HG03139 (cell line): ENCODE results near the gene CRISP2.
"Not testable (repeated sequence)": the region's sequence is repeated elsewhere in the genome, so short reads cannot be mapped to it uniquely, and the experiment has no call there.

ENCODE experiments used
- ATAC-seq: cut with Tn5 transposase; IDR thresholded peaks from one replicate; pipeline ENCODE4 v1.9.1; 2021; ENCODE audit not compliant: unreplicated experiment

CRISP2 gene, protein sequence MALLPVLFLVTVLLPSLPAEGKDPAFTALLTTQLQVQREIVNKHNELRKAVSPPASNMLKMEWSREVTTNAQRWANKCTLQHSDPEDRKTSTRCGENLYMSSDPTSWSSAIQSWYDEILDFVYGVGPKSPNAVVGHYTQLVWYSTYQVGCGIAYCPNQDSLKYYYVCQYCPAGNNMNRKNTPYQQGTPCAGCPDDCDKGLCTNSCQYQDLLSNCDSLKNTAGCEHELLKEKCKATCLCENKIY

GRCh38 chr6:49713346-49713745 lies at the start of gene CRISP2:
TSS of gene CRISP2 (minus strand) at chr6:49713543. CDS start at chr6:49709196, 4,347 bp downstream.
- no peak for ATAC-seq

DNA sequence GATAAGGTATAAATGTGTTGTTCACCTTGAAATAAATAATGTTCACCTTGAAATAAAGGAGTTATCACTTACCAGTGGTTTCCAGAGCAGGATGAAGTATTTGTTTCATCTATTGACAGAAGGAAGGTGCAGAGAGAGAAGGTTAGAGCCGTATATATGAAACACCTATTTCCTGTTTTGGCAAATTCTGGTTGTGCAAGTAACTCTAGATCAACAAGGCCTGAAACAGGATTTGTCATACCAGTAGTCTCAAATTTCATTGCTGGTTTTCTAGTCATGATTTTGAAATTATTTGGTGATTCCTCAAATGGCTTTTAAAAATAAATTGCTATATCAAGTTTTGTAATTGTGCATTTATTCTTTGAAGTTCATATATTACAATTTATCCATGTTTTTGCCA lies 30.9 kb upstream of the CRISP2 start, which contains the start of gene CRISP3:
Gene CRISP3 (minus strand): TSS at position 130 of the 400 bp plus-strand sequence. CDS start 21 bp downstream, at position 109.
- no peak for ATAC-seq

DNA sequence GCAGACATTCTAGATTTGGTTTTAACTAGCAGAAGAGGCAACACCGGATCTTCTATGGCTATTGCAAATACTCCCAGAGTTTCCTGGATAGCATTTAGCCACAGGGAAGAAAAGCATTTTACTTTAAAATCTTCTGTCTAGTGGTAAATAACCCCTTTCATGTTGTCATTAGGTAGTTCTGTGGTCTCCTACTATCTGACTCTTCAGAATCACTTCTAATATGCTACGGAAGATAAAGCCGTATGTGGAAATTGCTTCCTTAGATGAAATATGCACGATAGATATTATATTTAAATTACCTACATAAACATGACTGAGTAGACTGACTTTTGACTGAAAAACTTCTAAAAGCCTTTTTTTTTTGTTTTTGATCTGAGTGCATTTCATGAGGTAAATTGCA lies 30.1 kb upstream of the CRISP2 start:
- ATAC-seq, result no peak

DNA sequence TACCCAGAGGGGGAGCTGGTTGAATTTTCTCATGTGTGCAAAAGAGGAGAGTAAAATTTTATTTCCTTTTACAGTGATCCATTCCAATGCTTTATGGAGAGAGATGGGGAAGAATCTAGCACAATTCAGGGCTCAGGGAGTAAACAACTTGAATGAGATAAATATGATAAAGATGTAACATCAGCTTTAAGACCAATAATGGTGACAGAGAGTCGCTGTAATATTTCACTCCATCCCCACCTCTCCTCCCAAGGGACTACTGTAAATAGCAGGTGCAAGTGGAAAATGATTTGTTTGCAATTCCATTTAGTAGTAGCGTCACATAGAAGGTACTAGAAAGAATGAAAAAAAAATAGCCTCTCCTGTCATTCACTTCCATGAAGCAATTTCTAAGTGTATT lies 26.1 kb upstream of the CRISP2 start:
- no peak for ATAC-seq

DNA sequence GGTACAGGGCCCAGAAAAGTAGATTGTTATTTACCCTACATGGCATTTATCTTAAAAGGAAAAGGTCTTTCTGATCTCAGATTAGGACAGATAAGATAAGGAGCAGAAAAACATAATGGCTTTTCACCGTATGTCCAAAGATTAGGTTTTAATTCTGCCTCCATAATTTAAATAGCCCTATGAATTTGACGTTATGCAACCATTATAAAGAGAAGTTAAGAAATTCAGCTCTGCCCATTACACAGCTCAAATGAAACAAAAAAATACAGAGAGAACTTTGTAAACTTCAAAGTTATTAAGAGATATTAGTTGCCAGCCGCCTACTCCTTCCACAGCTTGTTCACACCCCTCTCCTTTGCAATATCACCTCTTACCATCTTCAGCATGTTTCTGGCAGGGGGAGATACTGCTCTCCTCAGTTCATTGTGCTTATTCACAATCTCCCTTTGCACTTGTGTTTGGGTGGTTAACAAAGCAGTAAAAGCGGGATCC lies 22.7 kb upstream of the CRISP2 start:
- ATAC-seq, result no peak

DNA sequence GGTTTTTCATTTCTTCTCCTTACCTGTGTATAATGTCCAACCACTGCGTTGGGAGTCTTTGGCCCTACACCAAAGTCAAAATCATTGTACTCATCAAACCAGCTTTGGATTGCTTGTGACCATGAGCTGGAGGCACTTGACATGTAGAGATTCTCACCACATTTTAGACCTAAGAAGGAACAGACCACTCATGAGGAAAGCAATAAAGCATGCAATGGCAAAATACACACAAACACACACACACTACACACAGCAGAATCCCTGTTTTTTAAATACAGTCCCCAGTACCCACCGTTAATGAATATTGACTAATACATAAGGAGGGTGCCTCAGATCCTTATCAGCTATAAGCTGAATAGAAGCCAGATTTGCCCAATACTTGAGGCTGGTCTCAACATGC lies 20.3 kb upstream of the CRISP2 start:
- no peak for ATAC-seq

DNA sequence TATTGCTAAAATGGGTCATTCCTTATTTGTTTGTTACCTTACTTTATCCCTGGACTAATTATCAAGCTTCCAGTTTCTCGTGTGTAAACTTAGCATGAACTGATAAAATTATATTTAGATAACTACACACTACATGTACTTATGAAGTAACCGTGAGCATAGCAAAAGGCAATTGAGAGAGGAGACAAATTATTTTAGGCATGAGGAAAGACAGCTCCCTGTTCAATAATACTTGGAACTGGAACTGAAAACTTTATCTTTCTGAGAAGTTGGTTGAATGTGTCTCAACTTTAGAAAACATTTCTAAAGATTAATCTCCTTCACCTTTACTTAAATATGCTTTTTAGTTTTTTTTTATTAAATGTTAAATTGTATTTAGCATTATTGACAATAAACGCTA lies 19.4 kb upstream of the CRISP2 start:
- ATAC-seq, result no peak

- no peak for ATAC-seq
These were observed 16.9 kb upstream of the CRISP2 start for GRCh38 chr6:49730251-49730650.

DNA sequence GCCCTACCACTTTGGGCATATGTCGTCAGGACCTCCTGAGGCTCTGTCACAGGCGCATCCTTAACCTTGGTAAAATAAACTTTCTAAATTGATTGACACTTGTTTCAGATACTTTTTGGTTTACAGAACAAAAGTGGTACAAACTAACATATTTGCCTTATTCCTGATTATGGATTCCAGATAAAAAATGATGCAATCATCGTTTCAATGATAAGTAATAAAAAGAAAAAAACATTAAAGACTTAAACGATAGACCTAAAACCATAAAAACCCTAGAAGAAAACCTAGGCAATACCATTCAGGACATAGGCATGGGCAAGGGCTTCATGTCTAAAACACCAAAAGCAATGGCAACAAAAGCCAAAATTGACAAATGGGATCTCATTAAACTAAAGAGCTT lies 10.6 kb upstream of the CRISP2 start:
- ATAC-seq, result not testable (repeated sequence)

DNA sequence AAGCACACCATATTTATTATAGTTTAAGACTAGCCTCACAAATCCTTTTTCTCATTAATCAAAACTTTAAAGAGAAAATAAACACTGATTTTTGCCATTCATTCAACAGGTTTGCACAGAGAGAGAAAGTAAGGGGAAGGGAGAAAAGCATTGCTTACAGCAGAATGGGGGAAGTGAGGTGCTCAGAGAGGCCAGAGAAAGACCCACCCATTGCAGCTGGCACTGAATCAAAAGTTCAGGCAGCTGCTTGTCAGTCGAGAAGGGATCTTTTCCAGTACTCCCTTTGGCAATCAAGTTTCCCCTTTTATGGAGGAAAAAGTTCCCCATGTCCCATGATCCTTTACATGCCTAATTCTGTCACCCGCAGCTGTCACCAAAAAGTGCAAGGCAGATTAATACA lies 8.0 kb upstream of the CRISP2 start:
- no peak for ATAC-seq

- ATAC-seq, result no peak
These were observed 7.0 kb upstream of the CRISP2 start for GRCh38 chr6:49720372-49720771.

GRCh38 chr6:49698478-49698877 lies 14.9 kb downstream of the CRISP2 start:
- ATAC-seq, result no peak

- ATAC-seq, result no peak
These were observed 19.8 kb downstream of the CRISP2 start for GRCh38 chr6:49693512-49693911.

DNA sequence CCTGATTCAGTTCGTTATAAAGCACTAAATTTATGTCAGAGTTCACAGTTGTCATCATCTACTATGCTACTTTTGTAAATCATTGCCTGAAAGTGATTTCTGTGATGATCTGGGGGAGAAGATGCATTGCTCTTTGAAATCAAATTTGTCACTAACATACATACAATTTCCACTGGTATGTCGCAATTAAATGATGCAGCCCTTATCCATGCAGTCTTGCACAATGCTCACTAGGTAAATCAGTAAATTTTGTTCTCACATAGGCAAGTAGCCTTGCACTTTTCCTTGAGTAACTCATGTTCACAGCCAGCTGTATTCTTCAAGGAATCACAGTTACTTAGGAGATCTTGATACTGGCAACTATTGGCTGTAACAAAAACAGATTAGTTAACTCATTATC lies 20.8 kb downstream of the CRISP2 start:
- ATAC-seq, result no peak

- ATAC-seq, result no peak
These were observed 36.6 kb downstream of the CRISP2 start for GRCh38 chr6:49676671-49677281.

DNA sequence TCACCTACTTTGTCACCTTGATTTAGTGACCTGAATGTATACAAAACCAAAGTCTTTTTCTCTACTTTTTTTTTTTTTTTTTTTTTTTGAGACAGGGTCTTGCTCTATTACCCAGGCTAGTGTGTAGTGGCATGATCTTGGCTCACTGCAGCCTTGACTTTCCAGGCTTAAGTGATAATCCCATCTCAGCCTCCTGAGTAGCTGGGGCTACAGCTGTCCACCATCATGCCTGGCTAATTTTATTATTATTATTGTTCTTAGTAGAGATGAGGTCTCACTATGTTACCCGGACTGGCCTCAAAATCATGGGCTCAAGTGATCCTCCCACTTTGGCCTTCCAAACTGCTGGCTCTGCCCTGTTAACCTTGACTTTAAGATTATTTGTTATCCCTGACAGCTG lies 37.5 kb downstream of the CRISP2 start:
- no peak for ATAC-seq

- no peak for ATAC-seq
These were observed 45.2 kb downstream of the CRISP2 start for GRCh38 chr6:49668083-49668511.

DNA sequence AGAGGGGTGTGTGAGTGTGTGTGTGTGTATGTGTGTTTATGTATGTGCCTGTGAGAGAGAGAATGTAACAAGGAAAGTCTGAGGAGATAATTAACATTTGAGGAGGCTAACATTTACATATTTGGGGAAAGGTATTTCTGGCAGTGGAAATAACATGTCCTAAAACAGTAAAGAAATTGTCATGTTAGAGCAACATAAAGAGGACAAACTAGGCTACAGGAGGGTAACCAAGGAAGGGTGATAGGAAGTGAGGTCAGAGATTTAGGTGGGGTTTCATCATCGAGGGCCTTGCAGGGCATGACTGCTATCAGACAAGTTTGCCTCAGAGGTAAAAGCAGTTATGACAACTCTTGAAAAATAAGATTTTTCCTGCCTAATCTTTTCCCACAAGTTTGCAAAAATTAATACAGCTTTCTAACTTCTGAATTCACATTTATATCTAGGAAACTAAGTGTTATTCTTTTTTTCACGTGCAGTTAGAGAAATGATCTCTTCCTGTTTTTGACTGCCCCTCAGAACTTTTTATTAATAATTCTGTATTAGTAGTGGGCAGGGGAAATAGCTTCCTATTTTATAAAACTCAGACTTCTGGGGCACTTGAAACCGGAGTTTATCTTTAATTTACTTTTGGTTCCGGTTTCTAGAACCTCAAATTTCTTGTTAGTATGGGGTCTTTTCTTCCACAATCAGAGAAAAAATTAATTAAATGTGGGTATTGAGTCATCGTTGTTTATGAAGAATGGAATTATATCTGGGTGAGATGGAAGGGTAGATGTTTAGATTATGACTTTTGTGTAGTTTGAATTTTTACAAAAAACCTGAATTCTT lies 46.2 kb downstream of the CRISP2 start:
- ATAC-seq, result no peak

DNA sequence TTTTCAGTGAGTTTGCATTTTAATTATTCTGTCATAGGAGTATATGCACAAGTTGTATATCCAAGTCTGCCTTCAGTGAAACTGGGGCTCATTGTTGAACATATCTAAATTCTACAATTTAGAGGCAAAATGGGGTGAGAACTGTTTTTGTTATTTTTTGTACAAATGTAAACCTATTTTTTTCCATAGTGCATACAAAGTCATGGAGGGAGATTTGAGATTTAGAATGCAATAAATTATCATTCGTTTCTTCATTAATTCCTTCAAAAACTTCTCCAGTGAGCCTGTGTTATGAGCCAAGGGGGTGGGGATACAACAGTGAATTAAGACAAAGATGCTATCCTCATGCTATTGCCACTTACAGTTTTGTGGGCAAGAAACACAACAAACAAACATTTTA lies 46.9 kb downstream of the CRISP2 start:
- no peak for ATAC-seq

DNA sequence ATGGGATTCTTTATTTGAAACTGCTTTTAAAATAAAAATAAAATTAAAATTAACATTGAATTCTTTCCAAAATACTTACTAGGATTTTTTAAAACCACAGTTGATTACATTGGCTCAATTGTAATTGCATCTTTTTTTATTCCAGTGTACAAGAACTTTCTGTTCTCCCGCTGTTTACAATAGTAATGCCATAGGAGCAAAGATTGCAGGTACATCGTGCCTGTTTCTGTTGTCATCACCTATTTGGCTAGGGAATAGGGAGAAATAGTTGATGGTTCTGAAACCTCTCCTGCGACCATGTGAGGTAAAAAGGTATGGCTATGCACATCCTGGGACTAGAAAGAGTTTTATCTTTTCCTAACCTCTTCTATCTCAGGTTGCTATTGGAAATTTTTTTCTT lies 48.5 kb downstream of the CRISP2 start:
- ATAC-seq, result no peak

DNA sequence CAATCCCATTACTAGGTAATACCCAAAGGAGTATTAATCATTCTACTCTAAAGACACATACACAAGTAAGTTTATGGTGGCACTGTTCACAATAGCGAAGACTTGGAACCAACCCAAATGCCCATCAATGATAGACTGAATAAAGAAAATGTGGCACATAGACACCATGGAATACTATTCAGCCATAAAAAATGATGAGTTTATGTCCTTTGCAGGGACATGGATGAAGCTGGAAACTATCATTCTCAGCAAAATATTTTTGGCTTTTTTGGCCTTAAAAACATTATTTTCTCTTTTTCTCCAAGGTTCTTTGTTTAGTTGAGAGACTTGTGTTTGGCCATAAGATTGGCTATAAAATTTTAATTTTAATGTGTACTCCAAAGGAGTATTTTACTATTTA lies 49.3 kb downstream of the CRISP2 start:
- not testable (repeated sequence) for ATAC-seq

GRCh38 chr6:49662892-49663261 lies 50.5 kb downstream of the CRISP2 start:
- ATAC-seq, result no peak
